OCI-LY3 (cell line): ENCODE results near the gene AP3M1.

Experiments
- CTCF ChIP-seq: fragments of 200-600, 300-600 bp; sonication (generic); IDR thresholded peaks from 2 replicates; pipeline ENCODE4 v1.5.1; 2014; ENCODE audit warnings: antibody characterized with exemption, low read length, low read depth
- EZH2phosphoT487 ChIP-seq: fragments of 200-600 bp; shearing (Covaris generic); IDR thresholded peaks from 2 replicates; pipeline ENCODE4 v1.6.1; 2018; ENCODE audit warnings: antibody characterized with exemption, mixed run types, low read depth

- TF ChIP-seq CTCF (no peak), EZH2phosphoT487 (no peak)
Measured at GRCh38 chr10:74118804-74119203, 31.8 kb downstream of the AP3M1 start.
